H9 (cell line): ENCODE measurements around the gene ERH. TPM values are rescaled to one million over a fixed set of nuclear protein-coding genes. Genes with fewer than 3 reads are reported as not detected.

ENCODE experiments used
- DNase-seq: peaks from one replicate; pipeline ENCODE4 v3.0.0-alpha.2; 2017
- H2AFZ ChIP-seq: one replicate; pipeline ENCODE4 v1.6.1; 2013; ENCODE audit warnings: mild to moderate bottlenecking, low read length, control low read depth, moderate library complexity
- H2AK5ac ChIP-seq: 2 replicates; pipeline ENCODE4 v1.6.1; 2013; ENCODE audit warnings: low read length, control low read depth, mixed read lengths; ENCODE audit not compliant: insufficient read length
- H2BK120ac ChIP-seq: one replicate; pipeline ENCODE4 v1.6.1; 2013; ENCODE audit warnings: low read depth, mild to moderate bottlenecking, low read length, control low read depth, inconsistent platforms; ENCODE audit not compliant: poor library complexity, severe bottlenecking
- H2BK12ac ChIP-seq: 2 replicates; pipeline ENCODE4 v1.6.1; 2013; ENCODE audit warnings: low read length, control low read depth, mixed read lengths, low read depth; ENCODE audit not compliant: insufficient read length
- H2BK15ac ChIP-seq: 2 replicates; pipeline ENCODE4 v1.6.1; 2013; ENCODE audit warnings: low read depth, low read length, control low read depth
- H2BK20ac ChIP-seq: one replicate; pipeline ENCODE4 v1.6.1; 2013; ENCODE audit warnings: low read depth, mild to moderate bottlenecking, low read length, control low read depth, inconsistent platforms; ENCODE audit not compliant: poor library complexity, severe bottlenecking
- H2BK5ac ChIP-seq: 2 replicates; pipeline ENCODE4 v1.6.1; 2013; ENCODE audit warnings: low read length, control low read depth, mixed read lengths; ENCODE audit not compliant: insufficient read length
- H3K14ac ChIP-seq: 2 replicates; pipeline ENCODE4 v1.6.1; 2013; ENCODE audit warnings: low read length, control low read depth; ENCODE audit not compliant: insufficient read depth
- H3K18ac ChIP-seq: 2 replicates; pipeline ENCODE4 v1.6.1; 2013; ENCODE audit warnings: low read depth, mild to moderate bottlenecking, mixed read lengths, low read length, control low read depth; ENCODE audit not compliant: insufficient read length
- H3K23ac ChIP-seq: 2 replicates; pipeline ENCODE4 v1.6.1; 2013; ENCODE audit warnings: low read length, control low read depth, mixed read lengths, low read depth; ENCODE audit not compliant: insufficient read length
- H3K23me2 ChIP-seq: 2 replicates; pipeline ENCODE4 v1.6.1; 2013; ENCODE audit warnings: low read depth, mild to moderate bottlenecking, mixed read lengths, low read length, control low read depth; ENCODE audit not compliant: insufficient read length, poor library complexity, severe bottlenecking
- H3K27ac ChIP-seq: 2 replicates; pipeline ENCODE4 v1.5.1; 2013; ENCODE audit warnings: low read length, control low read depth, mixed read lengths, low read depth; ENCODE audit not compliant: insufficient read length
- H3K27me3 ChIP-seq: 2 replicates; pipeline ENCODE4 v1.6.1; 2013; ENCODE audit warnings: low read length, control low read depth, inconsistent platforms; ENCODE audit not compliant: insufficient read depth
- H3K4ac ChIP-seq: 2 replicates; pipeline ENCODE4 v1.6.1; 2013; ENCODE audit warnings: low read depth, mild to moderate bottlenecking, control low read depth, inconsistent platforms, low read length, moderate library complexity
- H3K4me1 ChIP-seq: 2 replicates; pipeline ENCODE4 v1.6.1; 2013; ENCODE audit warnings: low read length, control low read depth, inconsistent platforms; ENCODE audit not compliant: insufficient read depth
- H3K4me2 ChIP-seq: 2 replicates; pipeline ENCODE4 v1.6.1; 2013; ENCODE audit warnings: low read length, control low read depth, mixed read lengths; ENCODE audit not compliant: insufficient read length, insufficient read depth
- H3K56ac ChIP-seq: 2 replicates; pipeline ENCODE4 v1.6.1; 2013; ENCODE audit warnings: low read depth, mild to moderate bottlenecking, mixed read lengths, low read length, control low read depth; ENCODE audit not compliant: insufficient read length
- H3K79me1 ChIP-seq: 2 replicates; pipeline ENCODE4 v1.6.1; 2013; ENCODE audit warnings: low read depth, mild to moderate bottlenecking, moderate library complexity, low read length, control low read depth, inconsistent platforms; ENCODE audit not compliant: insufficient read depth, poor library complexity, severe bottlenecking
- H3K79me2 ChIP-seq: 2 replicates; pipeline ENCODE4 v1.6.1; 2013; ENCODE audit warnings: low read length, control low read depth, inconsistent platforms; ENCODE audit not compliant: insufficient read depth
- H3K9ac ChIP-seq: 2 replicates; pipeline ENCODE4 v1.6.1; 2013; ENCODE audit warnings: low read length, control low read depth, mixed read lengths; ENCODE audit not compliant: insufficient read length; ENCODE audit errors: extremely low read depth
- H3K9me3 ChIP-seq: one replicate; pipeline ENCODE4 v1.6.1; 2013; ENCODE audit warnings: low read depth, low read length, inconsistent platforms; ENCODE audit not compliant: control insufficient read depth
- H3T11ph ChIP-seq: one replicate; pipeline ENCODE4 v1.6.1; 2013; ENCODE audit warnings: mild to moderate bottlenecking, low read length, control low read depth, inconsistent platforms
- H4K20me1 ChIP-seq: one replicate; pipeline ENCODE4 v1.6.1; 2013; ENCODE audit not compliant: control insufficient read depth, insufficient read length, insufficient read depth
- H4K5ac ChIP-seq: 2 replicates; pipeline ENCODE4 v1.6.1; 2013; ENCODE audit warnings: low read depth, mild to moderate bottlenecking, mixed read lengths, low read length, control low read depth; ENCODE audit not compliant: insufficient read length
- H4K8ac ChIP-seq: replicated peaks from 2 replicates; pipeline ENCODE4 v1.6.1; 2013; ENCODE audit warnings: low read length, control low read depth, mixed read lengths, low read depth; ENCODE audit not compliant: insufficient read length
- H4K91ac ChIP-seq: 2 replicates; pipeline ENCODE4 v1.6.1; 2013; ENCODE audit warnings: low read depth, mild to moderate bottlenecking, moderate library complexity, mixed read lengths, low read length, control low read depth; ENCODE audit not compliant: insufficient read length
- H3K27ac Mint-ChIP-seq, 3 experiments: 2 replicates in 2 of 3; 3 replicates in 1 of 3; pipeline ENCODE4 v1.8.0; 2020 to 2021; ENCODE audit warnings: mixed read lengths in 3 of 3, mild to moderate bottlenecking in 1 of 3, moderate library complexity in 1 of 3
- H3K27me3 Mint-ChIP-seq: 2 replicates; pipeline ENCODE4 v1.8.0; 2021; ENCODE audit warnings: low read depth, mild to moderate bottlenecking, moderate library complexity, mixed read lengths
- H3K36me3 Mint-ChIP-seq, 3 experiments: 2 replicates in 2 of 3; 3 replicates in 1 of 3; pipeline ENCODE4 v1.8.0; 2020 to 2021; ENCODE audit warnings: low read depth in 3 of 3, mixed read lengths in 3 of 3; ENCODE audit not compliant: insufficient read depth in 1 of 3
- H3K4me1 Mint-ChIP-seq, 2 experiments: 2 replicates each; pipeline ENCODE4 v1.8.0; 2020; ENCODE audit warnings: mixed read lengths in 2 of 2
- H3K4me3 Mint-ChIP-seq, 2 experiments: 2 replicates in 1 of 2; 3 replicates in 1 of 2; pipeline ENCODE4 v1.8.0; 2020 to 2021; ENCODE audit warnings: mild to moderate bottlenecking in 2 of 2, mixed read lengths in 2 of 2, moderate library complexity in 1 of 2
- H3K9me3 Mint-ChIP-seq, 2 experiments: 2 replicates in 1 of 2; 3 replicates in 1 of 2; pipeline ENCODE4 v1.8.0; 2020; ENCODE audit warnings: mild to moderate bottlenecking in 2 of 2, mixed read lengths in 2 of 2, moderate library complexity in 1 of 2
- WGBS: extraction: QIAGEN DNeasy Blood & Tissue Kit; methylation state at CpG from one replicate; pipeline ENCODE4 v1.1.7; 2013; ENCODE audit warnings: missing lambda C conversion rate, low lambda C conversion rate, mixed read lengths; ENCODE audit not compliant: insufficient read length; ENCODE audit errors: extremely low coverage; 5-methylcytosine and 5-hydroxymethylcytosine counted together
- total RNA-seq: library from RNA; stranded (reverse); gene quantifications from 2 replicates; pipeline ENCODE4 v1.2.1, GENCODE V29; 2021
- TF ChIP-seq, protein P1 (sequence below): fragments of 200-600 bp; sonication (generic); conservative IDR thresholded peaks from 3 replicates; pipeline ENCODE4 v1.8.0; 2021; ENCODE audit warnings: antibody characterized with exemption, mild to moderate bottlenecking

ERH gene
- total RNA-seq, 1 experiment from 2014 or later, result 443 TPM

DNA sequence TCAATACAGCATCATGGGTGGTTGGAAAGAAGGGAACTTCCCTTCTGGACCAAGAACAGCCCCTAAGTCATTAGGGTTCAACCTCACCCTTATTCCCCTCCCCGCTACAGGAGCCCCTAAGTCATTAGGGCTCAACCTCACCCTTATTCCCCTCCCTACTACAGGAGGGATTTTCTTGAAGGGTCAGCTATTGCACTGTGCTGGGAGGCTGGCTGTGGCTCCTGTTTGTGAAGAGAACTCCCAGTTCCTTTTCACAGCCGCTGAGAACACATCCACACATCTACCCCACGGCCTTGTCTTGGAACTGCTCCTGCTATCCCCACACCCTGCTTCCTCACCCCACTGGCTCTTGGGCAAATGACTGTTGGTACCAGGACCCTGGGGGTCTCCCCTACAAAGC is 44.9 kb downstream of the ERH start:
- no peak overlapping the region for H2BK120ac ChIP-seq
- H4K20me1 ChIP-seq, result no peaks in the 10 kb centered on the region
- no peak overlapping the region for H2AFZ ChIP-seq
- H2BK12ac ChIP-seq, result no peak overlapping the region
- H4K91ac ChIP-seq, result no peak overlapping the region
- H3K79me2 ChIP-seq, result peaks cover 2% of the 10 kb centered on the region; the same call in 1 of the 2 replicates
- no peaks in the 10 kb centered on the region; the same call in 1 of the 2 replicates for H3K27me3 Mint-ChIP-seq
- H3K18ac ChIP-seq, result no peak overlapping the region
- H4K5ac ChIP-seq, result no peak overlapping the region
- no peaks in the 10 kb centered on the region for H3K9me3 ChIP-seq
- no peak overlapping the region for H3K27ac ChIP-seq
- H3K4me1 Mint-ChIP-seq, result peaks cover 18 to 30% of the 10 kb centered on the region in 2 experiments
- no peaks in the 10 kb centered on the region for H3K36me3 Mint-ChIP-seq
- no peak overlapping the region for H3K4ac ChIP-seq
- no peak overlapping the region for H2BK15ac ChIP-seq
- H3K23me2 ChIP-seq, result no peaks in the 10 kb centered on the region
- H4K8ac ChIP-seq, result no peak overlapping the region
- H2BK20ac ChIP-seq, result no peak overlapping the region
- no peak overlapping the region for H3K56ac ChIP-seq
- no peak overlapping the region for H3K23ac ChIP-seq
- no peak overlapping the region for H3K9ac ChIP-seq
- WGBS, result no CpG with 5 or more reads among the region's 3 CpGs
- no peak overlapping the region; the same call in 1 of the 2 replicates for H3K14ac ChIP-seq
- no peak for DNase-seq
- H3K27me3 ChIP-seq, result no peaks in the 10 kb centered on the region
- H3K9me3 Mint-ChIP-seq, result no peaks in the 10 kb centered on the region
- H3K27ac Mint-ChIP-seq, result peak overlapping the region in 1 of 3 experiments; percentile 20; a peak in 1 of 7 replicates
- H3K79me1 ChIP-seq, result no peaks in the 10 kb centered on the region
- H3K4me1 ChIP-seq, result no peaks in the 10 kb centered on the region
- H2AK5ac ChIP-seq, result no peak overlapping the region
- no peak overlapping the region for H3K4me3 Mint-ChIP-seq
- H3K4me2 ChIP-seq, result no peak overlapping the region
- TF ChIP-seq, protein P1, sequence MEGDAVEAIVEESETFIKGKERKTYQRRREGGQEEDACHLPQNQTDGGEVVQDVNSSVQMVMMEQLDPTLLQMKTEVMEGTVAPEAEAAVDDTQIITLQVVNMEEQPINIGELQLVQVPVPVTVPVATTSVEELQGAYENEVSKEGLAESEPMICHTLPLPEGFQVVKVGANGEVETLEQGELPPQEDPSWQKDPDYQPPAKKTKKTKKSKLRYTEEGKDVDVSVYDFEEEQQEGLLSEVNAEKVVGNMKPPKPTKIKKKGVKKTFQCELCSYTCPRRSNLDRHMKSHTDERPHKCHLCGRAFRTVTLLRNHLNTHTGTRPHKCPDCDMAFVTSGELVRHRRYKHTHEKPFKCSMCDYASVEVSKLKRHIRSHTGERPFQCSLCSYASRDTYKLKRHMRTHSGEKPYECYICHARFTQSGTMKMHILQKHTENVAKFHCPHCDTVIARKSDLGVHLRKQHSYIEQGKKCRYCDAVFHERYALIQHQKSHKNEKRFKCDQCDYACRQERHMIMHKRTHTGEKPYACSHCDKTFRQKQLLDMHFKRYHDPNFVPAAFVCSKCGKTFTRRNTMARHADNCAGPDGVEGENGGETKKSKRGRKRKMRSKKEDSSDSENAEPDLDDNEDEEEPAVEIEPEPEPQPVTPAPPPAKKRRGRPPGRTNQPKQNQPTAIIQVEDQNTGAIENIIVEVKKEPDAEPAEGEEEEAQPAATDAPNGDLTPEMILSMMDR, result no peak
- no peak overlapping the region for H3T11ph ChIP-seq
- H2BK5ac ChIP-seq, result no peak overlapping the region
